ENCODE data around the gene CCDC71. TPM values are rescaled to one million over a fixed set of nuclear protein-coding genes. Genes with fewer than 3 reads are reported as not detected.
A peak's percentile ranks its signal among the peaks of the same experiment; 100 is the strongest.

Gene CCDC71
- total and polyA plus RNA-seq, 3 donors from 2014 or later, result 27.6 to 55.0 (median 34.3) TPM

DNA sequence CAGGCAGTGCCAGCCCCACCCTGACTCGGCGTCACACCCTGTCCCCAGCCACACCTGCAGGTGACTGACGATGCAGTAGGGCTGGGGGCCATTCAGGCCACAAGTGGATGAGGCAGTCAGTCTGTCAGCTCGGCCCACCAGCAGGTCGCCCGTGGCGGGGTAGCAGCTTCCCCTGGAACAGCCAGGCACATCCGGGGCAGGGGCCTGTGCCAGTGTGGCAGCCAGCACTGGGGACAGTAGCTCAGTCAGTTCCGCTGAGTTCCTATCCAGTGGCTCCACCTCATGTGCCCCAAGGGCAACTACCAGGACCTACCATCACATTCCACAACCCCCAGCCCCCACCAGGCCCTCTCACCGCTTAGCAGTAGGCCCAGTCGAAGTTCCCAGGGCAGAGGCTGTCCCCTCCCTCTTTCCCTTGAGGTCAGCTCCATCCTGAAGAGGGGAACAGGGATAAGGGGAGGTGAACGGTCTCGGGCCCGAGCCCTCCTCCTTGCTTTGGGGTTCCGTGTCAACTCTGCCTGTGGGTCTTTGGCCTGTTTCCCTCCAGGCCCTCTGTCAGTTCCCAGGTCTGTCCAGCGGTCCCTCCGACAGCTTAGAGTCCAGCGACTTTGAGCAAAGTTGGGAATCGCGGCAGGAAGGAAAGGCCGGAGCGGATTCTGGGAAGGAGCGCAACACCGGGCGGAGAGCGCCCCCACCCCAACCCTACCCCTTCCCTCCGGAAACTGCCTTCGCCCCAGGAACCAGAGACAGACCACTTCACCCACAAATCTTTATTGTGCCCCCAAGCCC, 33.5 kb downstream of the CCDC71 start, which contains the start of gene LAMB2:
LAMB2 (minus strand) TSS at position 614 of the 789 bp plus-strand sequence; CDS start at position 431, 183 bp downstream.
- Histone ChIP-seq H3K27me3 (no peaks in the 10 kb centered on the region), H3K4me3 (peak within 1 kb of the TSS; percentile 64 to 81), H3K4me1 (peaks cover 30% of the 10 kb centered on the region), H3K27ac (peak within 1 kb of the TSS; percentile 80), H3K36me3 (ENCODE audit: low read depth, missing control alignments) (no peaks in the 10 kb centered on the region), H3K9me3 (no peaks in the 10 kb centered on the region)
- intact Hi-C loops (cut with DNase I; ENCODE audit: low total_unique reads), result no loop called here
- TF ChIP-seq POLR2A (IDR thresholded peaks at IDR 0.05), result no peak
- 1 to 13% methylated on average over 23 to 28 of the region's 28 CpGs for WGBS, 2 donors
- peak; percentile 92 for DNase-seq

DNA sequence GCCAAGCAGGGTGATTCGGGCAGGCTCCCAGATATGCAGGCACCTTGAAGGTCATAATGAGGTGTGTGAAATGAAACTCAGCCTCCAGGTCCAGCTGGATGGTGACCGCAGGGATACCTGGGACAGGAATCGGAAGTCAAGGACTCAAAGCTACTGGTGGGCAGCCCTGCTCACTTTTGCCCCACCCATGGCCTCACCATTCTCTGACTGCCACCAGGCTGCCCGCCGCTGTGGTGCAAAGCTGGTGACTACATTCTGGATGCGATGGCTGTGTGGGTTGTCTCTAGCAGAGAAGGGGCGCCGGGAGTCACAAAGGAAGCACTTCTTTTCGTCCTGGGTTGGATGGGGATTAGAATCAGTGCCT, 34.1 kb downstream of the CCDC71 start:
- Histone ChIP-seq H3K4me1 (peaks cover 30% of the 10 kb centered on the region), H3K36me3 (ENCODE audit: low read depth, missing control alignments) (no peaks in the 10 kb centered on the region), H3K27me3 (no peaks in the 10 kb centered on the region), H3K9me3 (no peaks in the 10 kb centered on the region), H3K27ac (peak overlapping the region; percentile 80), H3K4me3 (peak overlapping the region; percentile 64 to 81)
- WGBS, 2 donors, result 28 to 46% methylated on average over 7 to 9 of the region's 9 CpGs
- no peak for TF ChIP-seq POLR2A (IDR thresholded peaks at IDR 0.05)
- TF ChIP-seq, protein P1, sequence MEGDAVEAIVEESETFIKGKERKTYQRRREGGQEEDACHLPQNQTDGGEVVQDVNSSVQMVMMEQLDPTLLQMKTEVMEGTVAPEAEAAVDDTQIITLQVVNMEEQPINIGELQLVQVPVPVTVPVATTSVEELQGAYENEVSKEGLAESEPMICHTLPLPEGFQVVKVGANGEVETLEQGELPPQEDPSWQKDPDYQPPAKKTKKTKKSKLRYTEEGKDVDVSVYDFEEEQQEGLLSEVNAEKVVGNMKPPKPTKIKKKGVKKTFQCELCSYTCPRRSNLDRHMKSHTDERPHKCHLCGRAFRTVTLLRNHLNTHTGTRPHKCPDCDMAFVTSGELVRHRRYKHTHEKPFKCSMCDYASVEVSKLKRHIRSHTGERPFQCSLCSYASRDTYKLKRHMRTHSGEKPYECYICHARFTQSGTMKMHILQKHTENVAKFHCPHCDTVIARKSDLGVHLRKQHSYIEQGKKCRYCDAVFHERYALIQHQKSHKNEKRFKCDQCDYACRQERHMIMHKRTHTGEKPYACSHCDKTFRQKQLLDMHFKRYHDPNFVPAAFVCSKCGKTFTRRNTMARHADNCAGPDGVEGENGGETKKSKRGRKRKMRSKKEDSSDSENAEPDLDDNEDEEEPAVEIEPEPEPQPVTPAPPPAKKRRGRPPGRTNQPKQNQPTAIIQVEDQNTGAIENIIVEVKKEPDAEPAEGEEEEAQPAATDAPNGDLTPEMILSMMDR (IDR thresholded peaks at IDR 0.05), result no peak
- no peak for DNase-seq
- intact Hi-C loops (cut with DNase I; ENCODE audit: low total_unique reads), result no loop called here

DNA sequence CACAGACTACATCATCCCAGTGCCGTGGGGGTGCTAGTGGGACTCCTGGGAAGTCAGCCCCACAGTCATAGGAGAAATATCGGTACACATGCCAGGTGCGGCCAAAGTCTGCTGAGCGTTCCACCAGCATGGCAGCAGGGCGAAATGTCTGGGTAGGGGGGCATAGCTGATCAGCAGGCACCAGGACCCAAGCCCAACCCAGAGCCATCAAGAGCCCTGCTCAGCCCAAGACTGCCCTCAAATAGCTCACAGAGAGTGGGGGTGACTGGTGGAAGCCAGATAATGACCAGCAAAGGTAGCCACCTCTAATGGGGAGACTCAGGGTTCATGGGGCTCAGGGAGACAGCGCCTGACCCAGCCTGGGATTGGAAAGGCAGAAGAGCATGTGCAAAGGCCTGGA, 34.6 kb downstream of the CCDC71 start:
- H3K4me1 ChIP-seq, result peaks cover 30% of the 10 kb centered on the region
- 94 to 100% methylated on average over 3 to 6 of the region's 6 CpGs for WGBS, 2 donors
- H3K27ac ChIP-seq, result no peak overlapping the region
- TF ChIP-seq, protein P1 (IDR thresholded peaks at IDR 0.05), result no peak
- TF ChIP-seq POLR2A (IDR thresholded peaks at IDR 0.05), result no peak
- no peaks in the 10 kb centered on the region for H3K36me3 ChIP-seq (ENCODE audit: low read depth, missing control alignments)
- DNase-seq, result no peak
- intact Hi-C loops (cut with DNase I; ENCODE audit: low total_unique reads), result no loop called here
- H3K4me3 ChIP-seq, result peak overlapping the region in 1 of 2 donors; percentile 81
- H3K9me3 ChIP-seq, result no peaks in the 10 kb centered on the region
- H3K27me3 ChIP-seq, result no peaks in the 10 kb centered on the region

DNA sequence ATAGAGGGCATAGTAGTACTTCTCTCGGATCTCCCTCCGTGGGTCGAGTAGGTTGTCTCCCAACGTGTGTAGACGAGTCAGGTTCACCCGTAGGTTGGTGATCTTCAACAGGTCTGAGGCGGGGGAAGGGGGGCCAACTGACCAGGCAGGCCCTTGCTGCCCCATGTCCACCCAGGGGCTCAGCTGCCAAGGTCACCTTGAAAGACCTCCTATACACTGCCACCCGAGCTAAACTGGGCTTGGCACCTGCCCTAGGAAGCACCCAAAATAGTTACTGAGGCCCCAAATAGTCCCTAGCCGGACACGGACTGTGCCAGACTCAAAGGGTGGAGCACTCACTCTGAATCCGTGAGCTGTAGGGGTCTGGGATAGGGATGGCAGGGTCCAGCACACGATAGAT, 35.1 kb downstream of the CCDC71 start:
- Histone ChIP-seq H3K27me3 (no peaks in the 10 kb centered on the region), H3K27ac (no peak overlapping the region), H3K9me3 (no peaks in the 10 kb centered on the region), H3K36me3 (ENCODE audit: low read depth, missing control alignments) (no peaks in the 10 kb centered on the region), H3K4me1 (peaks cover 30% of the 10 kb centered on the region), H3K4me3 (no peak overlapping the region)
- TF ChIP-seq, protein P1 (IDR thresholded peaks at IDR 0.05), result no peak
- TF ChIP-seq POLR2A (IDR thresholded peaks at IDR 0.05), result no peak
- no peak for DNase-seq
- WGBS, 2 donors, result 75% methylated on average over 12 of the region's 12 CpGs; no CpG with 5 or more reads in 1 of the 2 donors
- intact Hi-C loops (cut with DNase I; ENCODE audit: low total_unique reads), result no loop called here

DNA sequence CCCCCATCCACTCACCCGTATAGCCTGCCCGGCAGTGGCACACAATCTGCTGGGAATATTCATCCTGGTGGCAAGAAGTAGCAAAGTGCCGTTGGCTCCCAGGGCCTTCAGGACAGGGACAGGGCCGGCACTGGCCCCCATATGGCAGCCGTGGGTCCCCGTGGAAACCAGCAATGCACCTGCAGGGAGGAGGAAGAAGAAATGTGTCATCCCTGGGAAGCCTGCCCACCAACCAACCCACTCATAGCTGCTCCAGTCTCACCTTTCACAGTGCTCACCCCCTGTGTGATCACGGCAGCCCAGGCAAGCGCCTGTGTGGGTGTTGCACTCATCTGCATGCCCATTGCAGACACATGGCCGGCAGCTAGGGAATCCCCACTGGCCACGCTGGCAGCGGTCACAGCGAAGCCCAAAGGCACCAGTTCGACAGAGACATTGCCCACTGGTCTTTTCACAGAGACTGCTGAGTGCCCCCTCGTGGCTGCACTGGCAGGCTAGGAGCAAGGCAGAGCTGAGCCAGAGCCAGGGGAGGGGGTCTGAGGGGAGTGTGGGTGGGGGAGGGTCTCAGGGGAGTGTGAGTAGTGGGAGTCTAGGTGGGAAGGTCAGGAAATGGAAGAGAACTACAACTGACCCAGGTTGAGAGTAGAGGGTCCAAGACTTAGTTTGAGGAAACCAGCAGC, 41.0 kb downstream of the CCDC71 start:
- Histone ChIP-seq H3K36me3 (ENCODE audit: low read depth, missing control alignments) (no peaks in the 10 kb centered on the region), H3K27ac (no peak overlapping the region), H3K4me3 (no peak overlapping the region), H3K27me3 (no peaks in the 10 kb centered on the region), H3K9me3 (no peaks in the 10 kb centered on the region), H3K4me1 (peaks cover 4% of the 10 kb centered on the region)
- intact Hi-C loops (cut with DNase I; ENCODE audit: low total_unique reads), result no loop called here
- TF ChIP-seq, protein P1 (IDR thresholded peaks at IDR 0.05), result no peak
- TF ChIP-seq POLR2A (IDR thresholded peaks at IDR 0.05), result no peak
- no peak for DNase-seq
- WGBS, 2 donors, result 80 to 85% methylated on average over 8 to 14 of the region's 14 CpGs
